LNCaP clone FGC (cell line): Measurements from ENCODE around the gene STIL.
"Not testable (repeated sequence)": the region's sequence is repeated elsewhere in the genome, so short reads cannot be mapped to it uniquely, and the experiment has no call there.

ENCODE experiments used
- DNase-seq: peaks from one replicate; pipeline ENCODE4 v3.0.0-alpha.2; 2011; ENCODE audit warnings: low read depth
- H3K4me3 ChIP-seq: 2 replicates; pipeline ENCODE4 v1.5.1; 2011; ENCODE audit warnings: mild to moderate bottlenecking, low read depth, low read length, control low read depth
- TF ChIP-seq, protein P1 (sequence below): IDR thresholded peaks from 2 replicates; pipeline ENCODE4 v1.5.1; 2012; ENCODE audit warnings: mild to moderate bottlenecking; ENCODE audit not compliant: control insufficient read depth, insufficient read depth; ENCODE audit errors: extremely low read depth

STIL gene

DNA sequence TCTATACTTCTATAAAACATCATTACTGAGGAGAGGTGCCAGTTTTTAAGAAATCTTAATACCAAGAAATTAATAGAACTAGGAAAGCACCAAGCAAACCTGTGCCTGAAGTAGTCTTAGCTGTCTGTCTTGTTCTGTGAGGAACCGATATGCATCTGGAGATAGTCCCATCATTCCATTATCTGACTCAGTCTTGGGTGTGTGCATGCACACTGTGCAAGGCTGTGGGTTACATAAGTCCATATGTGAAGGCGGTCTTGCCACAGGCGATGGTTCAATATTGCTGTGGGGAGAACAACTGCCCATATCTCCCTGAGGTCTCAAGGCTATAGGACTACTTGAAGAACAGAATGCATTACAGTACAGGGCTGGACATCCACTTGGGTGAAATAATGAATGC lies 33.8 kb downstream of the STIL start:
- TF ChIP-seq, protein P1, sequence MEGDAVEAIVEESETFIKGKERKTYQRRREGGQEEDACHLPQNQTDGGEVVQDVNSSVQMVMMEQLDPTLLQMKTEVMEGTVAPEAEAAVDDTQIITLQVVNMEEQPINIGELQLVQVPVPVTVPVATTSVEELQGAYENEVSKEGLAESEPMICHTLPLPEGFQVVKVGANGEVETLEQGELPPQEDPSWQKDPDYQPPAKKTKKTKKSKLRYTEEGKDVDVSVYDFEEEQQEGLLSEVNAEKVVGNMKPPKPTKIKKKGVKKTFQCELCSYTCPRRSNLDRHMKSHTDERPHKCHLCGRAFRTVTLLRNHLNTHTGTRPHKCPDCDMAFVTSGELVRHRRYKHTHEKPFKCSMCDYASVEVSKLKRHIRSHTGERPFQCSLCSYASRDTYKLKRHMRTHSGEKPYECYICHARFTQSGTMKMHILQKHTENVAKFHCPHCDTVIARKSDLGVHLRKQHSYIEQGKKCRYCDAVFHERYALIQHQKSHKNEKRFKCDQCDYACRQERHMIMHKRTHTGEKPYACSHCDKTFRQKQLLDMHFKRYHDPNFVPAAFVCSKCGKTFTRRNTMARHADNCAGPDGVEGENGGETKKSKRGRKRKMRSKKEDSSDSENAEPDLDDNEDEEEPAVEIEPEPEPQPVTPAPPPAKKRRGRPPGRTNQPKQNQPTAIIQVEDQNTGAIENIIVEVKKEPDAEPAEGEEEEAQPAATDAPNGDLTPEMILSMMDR: no peak
- no peak overlapping the region for H3K4me3 ChIP-seq
- no peak for DNase-seq

DNA sequence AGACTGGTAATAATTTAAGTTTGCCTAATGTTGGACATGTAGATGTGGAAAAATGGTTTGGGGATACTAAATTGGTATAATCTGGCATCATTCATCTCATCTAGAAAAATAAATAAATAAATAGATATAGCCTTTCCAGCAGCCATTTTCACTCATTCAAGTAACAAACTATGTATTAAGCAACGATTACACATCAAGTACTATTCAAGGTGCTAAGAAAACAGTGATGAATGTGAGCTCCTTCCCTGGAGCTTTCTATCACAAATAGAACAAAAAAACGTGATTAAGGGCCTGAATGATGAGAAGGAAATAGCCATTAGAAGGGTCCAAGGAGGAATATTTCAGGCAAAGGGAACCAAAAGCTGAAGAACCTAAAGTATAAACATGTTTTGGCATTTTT lies 37.1 kb downstream of the STIL start:
- TF ChIP-seq, protein P1: no peak
- no peak for DNase-seq
- H3K4me3 ChIP-seq: no peak overlapping the region

DNA sequence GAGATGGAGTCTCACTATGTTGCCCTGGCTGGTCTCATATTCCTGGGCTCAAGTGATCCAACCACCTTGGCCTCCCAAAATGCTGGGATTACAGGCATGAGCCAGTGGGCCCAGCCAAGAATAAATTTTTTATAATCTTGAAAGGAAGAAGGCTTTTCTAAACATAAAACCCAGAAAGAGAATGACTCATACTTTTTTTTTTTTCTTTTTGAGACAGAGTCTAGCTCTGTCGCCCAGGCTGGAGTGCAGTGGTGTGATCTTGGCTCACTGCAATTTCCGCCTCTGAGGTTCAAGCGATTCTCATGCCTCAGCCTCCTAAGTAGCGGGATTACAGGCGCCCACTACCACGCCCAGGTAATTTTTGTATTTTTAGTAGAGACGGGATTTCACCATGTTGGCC lies 38.1 kb downstream of the STIL start:
- not testable (repeated sequence) for DNase-seq, H3K4me3 ChIP-seq

DNA sequence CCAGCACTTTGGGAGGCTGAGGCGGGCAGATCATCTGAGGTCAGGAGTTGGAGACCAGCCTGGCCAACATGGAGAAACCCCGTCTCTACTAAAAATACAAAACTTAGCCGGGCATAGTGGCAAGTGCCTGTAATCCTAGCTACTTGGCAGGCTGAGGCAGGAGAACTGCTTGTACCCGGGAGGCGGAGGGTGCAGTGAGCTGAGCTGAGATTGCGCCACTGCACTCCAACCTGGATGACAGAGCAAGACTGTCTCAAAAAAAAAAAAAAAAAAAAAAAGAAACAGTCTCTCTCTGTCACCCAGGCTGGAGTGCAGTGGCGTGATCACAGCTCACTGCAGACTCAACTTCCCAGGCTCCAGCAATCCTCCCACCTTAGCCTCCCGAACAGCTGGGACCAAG lies 48.4 kb downstream of the STIL start:
- not testable (repeated sequence) for DNase-seq, H3K4me3 ChIP-seq

DNA sequence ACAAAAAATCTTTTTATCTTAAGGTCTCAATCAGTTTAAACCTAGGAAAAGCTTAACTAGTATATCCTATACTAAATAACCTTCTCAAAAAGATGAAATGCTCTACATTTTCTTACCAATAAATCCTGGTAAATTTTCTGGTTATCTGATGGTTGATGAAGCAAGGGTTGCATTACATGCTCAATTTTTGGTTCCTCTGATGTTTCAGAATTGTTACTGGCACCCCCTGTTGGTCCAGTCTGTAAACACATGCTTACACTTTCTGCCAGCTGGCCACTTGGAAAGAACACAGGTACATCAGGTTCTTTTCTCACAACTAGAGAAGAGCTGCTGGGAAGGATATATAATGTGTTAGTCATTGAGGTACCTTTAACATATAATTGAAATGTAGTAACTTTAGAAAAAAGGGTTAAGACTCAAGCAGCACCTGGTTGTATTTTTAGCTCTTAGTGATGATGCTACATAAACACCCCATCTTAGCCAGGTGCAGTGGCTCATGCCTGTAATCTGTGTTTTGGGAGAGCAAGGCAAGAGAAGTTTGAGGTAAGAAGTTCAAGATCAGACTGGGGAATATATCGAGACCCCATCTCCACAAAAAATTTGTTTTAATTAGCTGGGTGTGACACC lies 51.0 kb downstream of the STIL start:
- DNase-seq: peak; percentile 47
- no peak overlapping the region for H3K4me3 ChIP-seq
- TF ChIP-seq, protein P1: peak; percentile 76

DNA sequence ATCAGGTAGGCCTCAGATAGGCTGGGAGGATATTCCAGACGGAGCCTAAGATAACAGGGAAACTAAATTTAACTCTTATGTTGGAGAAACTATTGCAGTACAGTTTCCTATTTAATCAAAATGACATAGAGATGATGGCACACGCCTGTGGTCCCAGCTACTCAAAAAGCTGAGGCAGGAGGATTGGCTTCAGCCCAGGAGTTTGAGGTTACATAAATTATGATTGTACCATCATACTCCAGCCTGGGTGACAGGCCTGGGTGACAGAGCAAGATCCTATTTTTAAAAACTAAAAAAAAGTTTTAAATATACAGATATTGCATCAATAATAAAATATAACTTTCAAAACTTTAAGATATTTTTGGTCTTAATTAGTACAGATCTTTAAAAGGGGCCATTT lies 56.7 kb downstream of the STIL start:
- DNase-seq: no peak
- TF ChIP-seq, protein P1: no peak
- H3K4me3 ChIP-seq: no peak overlapping the region

DNA sequence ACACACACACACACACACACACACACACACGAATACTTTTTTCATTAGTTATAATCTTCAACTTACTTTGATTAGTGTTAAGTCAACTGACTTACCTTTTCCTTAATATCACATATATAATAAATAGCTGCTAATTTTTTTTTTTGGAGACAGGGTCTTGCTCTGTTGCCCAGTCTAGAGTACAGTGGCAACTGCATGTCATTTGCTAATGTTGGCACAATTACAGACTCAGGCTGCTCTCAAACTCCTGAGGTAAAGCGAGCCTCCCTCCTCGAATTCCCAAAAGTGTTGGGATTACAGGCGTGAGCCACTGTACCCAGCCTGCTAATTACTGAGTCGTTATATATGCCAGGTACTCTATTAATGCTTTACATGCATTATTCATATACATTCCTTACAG lies 61.2 kb downstream of the STIL start:
- H3K4me3 ChIP-seq: no peak overlapping the region
- no peak for DNase-seq
- TF ChIP-seq, protein P1: no peak

DNA sequence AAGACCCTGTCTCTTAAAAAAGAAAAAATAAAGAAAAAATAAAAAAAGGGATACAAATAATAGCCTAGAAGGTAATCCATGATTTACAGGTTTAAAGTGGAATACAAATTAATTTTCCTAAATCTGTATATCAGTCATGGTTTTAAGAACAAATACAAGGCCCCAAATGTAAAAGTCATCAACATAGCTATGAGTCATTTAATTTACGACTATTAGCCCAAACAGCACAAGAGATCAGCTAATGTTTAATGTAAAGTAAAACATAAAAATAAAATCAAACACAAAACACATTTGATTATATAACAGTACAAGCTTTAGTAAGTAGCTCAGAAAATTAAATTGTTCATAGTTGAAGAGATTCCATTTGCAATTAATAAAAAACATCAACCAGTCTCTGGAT lies 61.6 kb downstream of the STIL start:
- H3K4me3 ChIP-seq: no peak overlapping the region
- no peak for DNase-seq
- TF ChIP-seq, protein P1: no peak
